Astrocyte (in vitro differentiated cells and primary cell): ENCODE results near the gene BRICD5.

ENCODE experiments used
- CTCF ChIP-seq: IDR thresholded peaks from 2 replicates; pipeline ENCODE4 v1.5.1; 2011; ENCODE audit warnings: low read depth, mild to moderate bottlenecking, inconsistent platforms, low read length, moderate library complexity; ENCODE audit not compliant: insufficient read depth
- EZH2 ChIP-seq: IDR thresholded peaks from 2 replicates; pipeline ENCODE4 v1.6.1; 2012; ENCODE audit warnings: mild to moderate bottlenecking, low read length, inconsistent platforms; ENCODE audit not compliant: insufficient read depth

GRCh38 chr16:2166263-2167067 lies 44.2 kb downstream of the BRICD5 start:
- no peak for TF ChIP-seq EZH2
- TF ChIP-seq CTCF, result no peak
